HPDE6-E6E7 (cell line): ENCODE data around the gene LAMC2.
"Not testable (repeated sequence)": the region's sequence is repeated elsewhere in the genome, so short reads cannot be mapped to it uniquely, and the experiment has no call there.

Experiments used
- DNase-seq: peaks from one replicate; pipeline ENCODE4 v3.0.0; 2011; ENCODE audit warnings: missing footprints; ENCODE audit errors: extremely low spot score

The LAMC2 gene

DNA sequence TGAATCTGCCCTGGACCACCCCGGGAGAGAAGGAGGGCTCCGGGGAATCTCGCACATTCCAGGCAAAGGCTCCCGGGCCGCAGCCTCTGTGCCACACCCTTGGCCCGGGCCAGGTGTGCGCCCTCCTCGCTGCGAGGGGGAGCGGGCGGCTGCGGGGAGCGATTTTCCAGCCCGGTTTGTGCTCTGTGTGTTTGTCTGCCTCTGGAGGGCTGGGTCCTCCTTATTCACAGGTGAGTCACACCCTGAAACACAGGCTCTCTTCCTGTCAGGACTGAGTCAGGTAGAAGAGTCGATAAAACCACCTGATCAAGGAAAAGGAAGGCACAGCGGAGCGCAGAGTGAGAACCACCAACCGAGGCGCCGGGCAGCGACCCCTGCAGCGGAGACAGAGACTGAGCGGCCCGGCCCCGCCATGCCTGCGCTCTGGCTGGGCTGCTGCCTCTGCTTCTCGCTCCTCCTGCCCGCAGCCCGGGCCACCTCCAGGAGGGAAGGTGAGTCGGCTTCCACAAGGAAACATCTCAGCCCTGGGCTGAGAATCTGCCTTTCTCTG lies at the start of gene LAMC2:
Gene LAMC2 (plus strand): TSS at position 324 of the 550 bp plus-strand sequence. CDS start 89 bp downstream, at position 413.
- DNase-seq: peak; percentile 99

DNA sequence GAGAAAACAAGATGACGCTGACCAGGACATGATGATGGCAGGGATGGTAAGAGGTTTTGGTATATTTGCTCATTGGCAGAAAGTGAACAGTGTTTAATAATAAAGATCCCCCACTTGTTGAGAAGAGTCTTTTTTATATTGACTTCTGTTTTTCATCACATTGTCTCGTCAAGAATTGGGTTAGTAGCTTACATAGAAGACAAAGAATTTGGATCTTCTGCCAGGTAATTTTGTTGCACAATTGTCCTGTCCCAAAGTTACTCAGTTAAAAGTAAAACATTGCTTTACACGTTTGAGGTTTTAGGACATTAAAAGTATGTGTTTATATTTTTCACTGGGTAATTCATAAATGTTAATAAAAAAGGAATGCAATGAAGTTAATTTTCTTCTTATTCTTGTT lies 48.3 kb upstream of the LAMC2 start:
- DNase-seq: no peak

DNA sequence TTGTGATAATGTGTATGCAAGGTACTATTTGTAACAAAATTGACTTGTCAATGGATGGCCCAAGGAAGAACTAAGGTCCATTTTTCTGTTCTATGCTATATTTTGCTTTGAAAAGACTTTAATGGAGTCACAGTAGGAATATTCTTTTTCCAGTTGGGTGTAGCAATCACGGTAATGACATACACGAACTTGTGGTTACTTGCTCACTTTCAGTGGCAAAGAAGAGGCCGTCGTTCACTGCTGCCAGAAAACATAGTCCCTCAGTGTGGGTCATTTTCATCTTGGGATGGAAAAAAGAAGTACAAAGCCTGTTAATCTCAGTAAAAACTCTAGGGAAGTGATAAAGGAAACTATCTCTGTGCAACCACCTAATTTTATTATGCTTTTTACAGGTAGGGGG lies 47.8 kb upstream of the LAMC2 start:
- no peak for DNase-seq

DNA sequence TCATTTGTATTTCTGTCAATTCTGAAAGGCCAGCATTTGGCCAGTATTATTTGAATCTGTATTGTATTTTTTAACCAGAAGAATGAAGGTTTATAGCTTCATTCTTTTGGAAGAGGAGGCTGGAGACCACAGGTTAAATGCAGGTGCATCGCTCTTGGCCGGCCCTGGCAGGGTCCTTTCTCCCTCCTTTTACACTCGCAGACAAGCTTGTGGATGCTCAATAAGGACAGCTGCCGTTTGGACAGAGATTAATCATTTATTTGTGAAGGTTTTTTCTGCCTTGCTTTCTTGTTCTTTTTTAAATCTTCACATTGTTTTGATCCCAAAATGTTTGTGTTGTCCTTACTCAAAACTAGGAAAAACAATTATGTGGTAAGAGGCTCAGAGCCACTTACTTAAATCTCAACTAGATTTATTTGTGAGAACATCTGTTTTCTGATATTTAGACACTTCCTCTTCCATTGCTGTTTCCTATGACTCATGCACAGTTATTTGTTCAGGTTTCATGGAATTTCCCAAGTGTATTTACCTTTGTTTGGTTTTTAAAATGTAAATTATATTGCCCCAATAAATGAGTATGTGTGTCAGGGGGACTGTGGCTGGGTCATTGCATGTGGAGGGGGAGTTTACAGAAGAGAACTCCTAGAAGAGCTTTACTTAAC lies 46.7 kb upstream of the LAMC2 start:
- DNase-seq: no peak

GRCh38 chr1:183140633-183141032 lies 45.4 kb upstream of the LAMC2 start:
- DNase-seq: no peak

DNA sequence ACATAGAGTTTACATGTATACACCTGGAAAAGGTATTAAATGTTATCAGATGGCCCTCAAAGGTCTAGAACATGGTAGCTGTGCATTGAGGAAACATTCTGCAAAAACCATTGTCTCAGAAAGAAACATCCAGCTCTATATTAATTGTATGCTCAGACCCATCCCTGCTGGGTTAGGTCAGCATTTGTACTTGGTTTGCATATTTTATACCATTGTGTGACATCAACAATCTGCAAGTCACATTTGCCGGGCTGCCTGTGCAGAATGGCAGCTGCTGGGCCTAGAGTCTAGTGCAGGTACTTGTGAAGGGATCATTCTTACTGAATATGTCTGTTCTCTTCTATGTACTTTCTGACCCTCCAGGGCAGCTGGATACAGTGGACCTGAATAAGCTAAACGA lies 43.9 kb upstream of the LAMC2 start:
- no peak for DNase-seq

DNA sequence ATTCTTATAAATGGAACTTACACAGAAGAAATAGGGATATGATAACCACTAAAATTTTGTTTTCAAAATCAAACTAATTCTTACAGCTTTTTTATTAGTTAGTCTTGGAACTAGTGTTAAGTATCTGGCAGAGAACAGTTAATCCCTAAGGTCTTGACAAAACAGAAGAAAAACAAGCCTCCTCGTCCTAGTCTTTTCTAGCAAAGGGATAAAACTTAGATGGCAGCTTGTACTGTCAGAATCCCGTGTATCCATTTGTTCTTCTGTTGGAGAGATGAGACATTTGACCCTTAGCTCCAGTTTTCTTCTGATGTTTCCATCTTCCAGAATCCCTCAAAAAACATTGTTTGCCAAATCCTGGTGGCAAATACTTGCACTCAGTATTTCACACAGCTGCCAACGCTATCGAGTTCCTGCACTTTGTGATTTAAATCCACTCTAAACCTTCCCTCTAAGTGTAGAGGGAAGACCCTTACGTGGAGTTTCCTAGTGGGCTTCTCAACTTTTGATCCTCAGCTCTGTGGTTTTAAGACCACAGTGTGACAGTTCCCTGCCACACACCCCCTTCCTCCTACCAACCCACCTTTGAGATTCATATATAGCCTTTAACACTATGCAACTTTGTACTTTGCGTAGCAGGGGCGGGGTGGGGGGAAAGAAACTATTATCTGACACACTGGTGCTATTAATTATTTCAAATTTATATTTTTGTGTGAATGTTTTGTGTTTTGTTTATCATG lies 42.3 kb upstream of the LAMC2 start:
- no peak for DNase-seq

- no peak for DNase-seq
Observed at GRCh38 chr1:183144752-183145151, 41.3 kb upstream of the LAMC2 start.

GRCh38 chr1:183147735-183148134 lies 38.3 kb upstream of the LAMC2 start:
- DNase-seq: no peak

- DNase-seq: no peak
Observed at GRCh38 chr1:183148599-183148998, 37.5 kb upstream of the LAMC2 start.

GRCh38 chr1:183149273-183149672 lies 36.8 kb upstream of the LAMC2 start:
- DNase-seq: no peak

GRCh38 chr1:183150032-183150431 lies 36.0 kb upstream of the LAMC2 start:
- not testable (repeated sequence) for DNase-seq

DNA sequence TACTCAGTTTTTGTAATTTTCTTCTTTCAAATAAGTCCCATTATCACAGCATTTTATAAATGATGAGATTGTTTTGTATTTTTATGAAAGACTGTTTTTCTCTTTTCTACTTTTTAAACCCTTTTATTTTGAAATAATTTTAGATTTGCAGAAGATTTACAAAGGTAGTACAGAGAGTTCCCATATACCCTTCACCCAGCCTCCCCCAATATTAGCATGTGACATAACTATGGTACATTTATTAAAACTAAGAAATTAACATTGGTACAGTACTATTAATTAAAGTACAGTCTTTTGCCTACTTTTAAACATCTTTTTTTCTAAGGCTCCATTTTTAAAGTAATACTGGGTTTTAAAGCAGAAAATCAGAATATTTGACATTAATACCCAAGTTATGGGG lies 35.6 kb upstream of the LAMC2 start:
- no peak for DNase-seq

GRCh38 chr1:183152180-183152579 lies 33.9 kb upstream of the LAMC2 start:
- DNase-seq: no peak

DNA sequence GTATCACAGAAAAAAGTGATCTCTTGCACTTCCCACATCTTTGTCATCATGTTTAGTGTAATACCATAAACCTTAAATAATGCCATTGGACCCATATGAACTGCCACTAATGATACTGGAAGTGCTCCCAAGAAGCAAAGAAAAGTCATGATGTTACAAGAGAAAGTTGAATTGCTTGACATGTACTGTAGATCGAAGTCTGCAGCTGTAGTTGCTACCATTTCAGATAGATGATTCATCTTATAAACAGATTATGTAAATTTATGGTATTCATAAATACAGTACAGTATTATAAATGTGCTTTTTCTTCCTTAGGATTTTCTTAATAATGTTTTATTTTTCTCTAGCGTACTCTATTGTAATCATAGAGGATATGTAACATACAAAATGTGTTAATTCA lies 30.1 kb upstream of the LAMC2 start:
- DNase-seq: no peak

- peak; percentile 96 for DNase-seq
Observed at GRCh38 chr1:183159960-183160359, 26.1 kb upstream of the LAMC2 start.

DNA sequence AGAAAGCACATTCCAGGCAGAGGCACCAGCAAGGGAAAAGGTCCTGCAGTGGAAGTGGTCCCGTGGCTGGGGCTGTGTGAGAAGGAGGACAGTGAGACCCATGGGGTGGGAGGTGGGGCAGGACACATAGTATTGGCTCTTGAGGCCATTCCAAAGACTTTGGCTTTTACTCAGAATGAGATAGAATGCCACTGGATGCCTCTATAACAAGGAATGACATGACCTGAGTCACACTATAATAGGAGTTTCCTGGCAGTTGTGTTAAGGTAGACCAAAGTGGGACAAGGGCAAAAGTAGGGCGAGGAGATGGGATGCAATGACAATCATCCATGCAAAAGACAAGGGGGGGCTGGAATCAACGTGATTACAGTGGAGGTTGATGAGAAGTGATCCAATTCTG lies 24.7 kb upstream of the LAMC2 start:
- DNase-seq: no peak

- peak; percentile 73 for DNase-seq
Observed at GRCh38 chr1:183163316-183163715, 22.7 kb upstream of the LAMC2 start.

- DNase-seq: peak; percentile 66
Observed at GRCh38 chr1:183164340-183164739, 21.7 kb upstream of the LAMC2 start.

- DNase-seq: peak; percentile 38
Observed at GRCh38 chr1:183164963-183165362, 21.1 kb upstream of the LAMC2 start.

DNA sequence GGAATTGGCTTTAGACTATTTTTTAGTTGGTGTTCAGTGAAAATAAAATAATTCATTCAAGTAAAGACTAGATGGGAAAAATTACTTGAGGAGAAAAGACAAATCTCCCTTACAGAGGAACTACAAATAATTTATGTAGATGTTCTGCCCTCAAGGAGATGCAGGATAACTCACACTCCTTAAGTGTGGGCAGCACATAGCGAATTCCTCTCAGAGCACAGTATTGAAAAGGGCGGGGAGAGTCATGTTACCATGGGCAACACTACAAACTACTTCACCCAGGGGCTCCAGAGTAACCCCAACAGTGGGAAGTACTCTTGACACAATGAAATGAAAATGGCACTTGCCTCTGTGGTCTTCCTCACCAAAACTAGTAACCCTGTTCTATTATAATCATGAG lies 20.6 kb upstream of the LAMC2 start:
- no peak for DNase-seq

DNA sequence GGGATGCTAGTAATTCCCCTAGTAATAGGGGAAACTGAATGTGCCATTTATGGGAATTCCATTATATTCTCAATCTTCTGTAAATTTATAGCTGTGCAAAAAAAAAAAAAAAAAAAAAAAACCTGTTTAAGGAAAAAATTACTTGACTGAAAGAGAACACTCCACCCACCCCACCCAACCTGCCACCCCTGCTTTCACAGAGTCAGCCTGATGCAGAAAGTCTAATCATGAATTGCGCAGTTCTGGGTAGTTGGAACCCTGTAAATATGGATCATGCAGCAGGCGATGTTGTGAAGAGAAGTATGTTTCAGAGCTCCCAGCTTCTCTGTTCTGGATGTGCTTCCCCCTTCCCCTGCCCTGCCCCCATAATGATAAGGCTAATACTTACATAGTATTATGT lies 19.6 kb upstream of the LAMC2 start:
- no peak for DNase-seq

DNA sequence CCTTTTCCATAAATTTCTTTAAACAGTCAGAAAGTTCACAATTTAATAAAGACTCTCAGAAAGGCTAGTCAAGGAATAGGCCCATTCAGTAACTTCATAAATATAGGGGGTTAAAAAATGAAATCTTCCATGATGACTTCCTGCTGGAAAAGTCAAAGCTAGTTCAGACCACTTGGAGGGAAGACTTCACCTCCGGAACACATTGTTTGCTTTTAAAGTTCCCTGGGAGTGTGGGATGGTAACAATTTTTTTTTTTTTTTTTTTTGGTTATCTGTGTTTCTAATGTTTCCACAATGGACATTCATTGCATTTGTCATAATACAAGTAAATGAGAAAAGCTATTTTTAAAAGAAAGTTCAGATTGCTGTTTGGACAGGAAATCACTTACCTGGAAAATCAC lies 18.4 kb upstream of the LAMC2 start:
- DNase-seq: no peak
